Activated gamma-delta T cell treated with anti-CD3 and anti-CD28 coated beads, Interleukin-2, amount 50 U/mL, for 16 hours (primary cell): ENCODE data around the gene KIFC3.
"Not testable (repeated sequence)": the region's sequence is repeated elsewhere in the genome, so short reads cannot be mapped to it uniquely, and the experiment has no call there.

ENCODE experiments used
- DNase-seq: peaks from one replicate; pipeline ENCODE4 v3.0.0-alpha.2; 2020; ENCODE audit warnings: low read depth

KIFC3 gene

GRCh38 chr16:57722651-57723050, 79.6 kb downstream of the KIFC3 start:
- DNase-seq: no peak

- DNase-seq: no peak
Observed at GRCh38 chr16:57722210-57722499, 80.1 kb downstream of the KIFC3 start.

GRCh38 chr16:57721356-57722209, 80.7 kb downstream of the KIFC3 start:
- DNase-seq: no peak

- peak; percentile 24 for DNase-seq
Observed at GRCh38 chr16:57720142-57720575, 82.1 kb downstream of the KIFC3 start.

- DNase-seq: no peak
Observed at GRCh38 chr16:57714047-57714446, 88.2 kb downstream of the KIFC3 start.

GRCh38 chr16:57713596-57713995, 88.7 kb downstream of the KIFC3 start:
- no peak for DNase-seq

- not testable (repeated sequence) for DNase-seq
Observed at GRCh38 chr16:57712569-57712968, 89.7 kb downstream of the KIFC3 start.

- DNase-seq: no peak
Observed at GRCh38 chr16:57711993-57712392, 90.3 kb downstream of the KIFC3 start.

GRCh38 chr16:57711346-57711745, 90.9 kb downstream of the KIFC3 start:
- no peak for DNase-seq

- DNase-seq: no peak
Observed at GRCh38 chr16:57709663-57710062, 92.6 kb downstream of the KIFC3 start.
